HUES64 (cell line): ENCODE results near the gene LNX2.

Experiments
- H3K27ac ChIP-seq: 2 replicates; pipeline ENCODE4 v1.7.0; 2013; ENCODE audit warnings: low read depth, low read length, inconsistent platforms
- H3K27me3 ChIP-seq: 2 replicates; pipeline ENCODE4 v1.6.1; 2013; ENCODE audit warnings: mild to moderate bottlenecking, low read length; ENCODE audit not compliant: insufficient read depth
- H3K36me3 ChIP-seq: 2 replicates; pipeline ENCODE4 v1.6.1; 2013; ENCODE audit warnings: mild to moderate bottlenecking, low read length; ENCODE audit not compliant: insufficient read depth
- H3K4me1 ChIP-seq: 2 replicates; pipeline ENCODE4 v1.6.1; 2013; ENCODE audit warnings: mild to moderate bottlenecking, low read length, moderate library complexity; ENCODE audit not compliant: insufficient read depth
- H3K4me3 ChIP-seq: 2 replicates; pipeline ENCODE4 v1.5.1; 2013; ENCODE audit warnings: mild to moderate bottlenecking, low read length, moderate library complexity
- H3K9ac ChIP-seq: 2 replicates; pipeline ENCODE4 v1.6.1; 2013; ENCODE audit warnings: mild to moderate bottlenecking, low read depth, low read length
- H3K9me3 ChIP-seq: 2 replicates; pipeline ENCODE4 v1.6.1; 2013; ENCODE audit warnings: low read depth, low read length; ENCODE audit not compliant: insufficient read depth
- WGBS: fragments of 150-250, 120-280 bp; methylation state at CpG from one replicate; pipeline ENCODE4 v1.1.7; 2013; ENCODE audit warnings: missing lambda C conversion rate; 5-methylcytosine and 5-hydroxymethylcytosine counted together

LNX2 gene

GRCh38 chr13:27657724-27658123, 37.4 kb upstream of the LNX2 start:
- Histone ChIP-seq H3K27me3 (no peaks in the 10 kb centered on the region), H3K36me3 (0 out of 2 replicates have a peak, but pooled peaks cover 14% of the 10 kb centered on the region), H3K27ac (no peak overlapping the region), H3K9me3 (no peaks in the 10 kb centered on the region), H3K4me3 (no peak overlapping the region), H3K4me1 (no peaks in the 10 kb centered on the region), H3K9ac (no peak overlapping the region)
- 88% methylated on average over 1 of the region's 2 CpGs for WGBS

- Histone ChIP-seq H3K9ac (no peak overlapping the region), H3K4me3 (no peak overlapping the region), H3K27ac (no peak overlapping the region), H3K4me1 (no peaks in the 10 kb centered on the region), H3K27me3 (no peaks in the 10 kb centered on the region), H3K9me3 (peaks cover 15% of the 10 kb centered on the region), H3K36me3 (peaks cover 40% of the 10 kb centered on the region)
- WGBS = 96% methylated on average over 1 of the region's 1 CpG
Observed at GRCh38 chr13:27654816-27655215, 34.5 kb upstream of the LNX2 start.

GRCh38 chr13:27654059-27654458, 33.7 kb upstream of the LNX2 start:
- Histone ChIP-seq H3K36me3 (peaks cover 47% of the 10 kb centered on the region), H3K9me3 (peaks cover 23% of the 10 kb centered on the region)
- WGBS = 89% methylated on average over 2 of the region's 3 CpGs

GRCh38 chr13:27650312-27650711, 30.0 kb upstream of the LNX2 start:
- 97% methylated on average over 1 of the region's 1 CpG for WGBS
- no peaks in the 10 kb centered on the region for H3K27me3 ChIP-seq
- H3K9me3 ChIP-seq = peaks cover 33% of the 10 kb centered on the region
- H3K4me3 ChIP-seq = no peak overlapping the region
- peaks cover 4% of the 10 kb centered on the region for H3K4me1 ChIP-seq
- H3K27ac ChIP-seq = no peak overlapping the region
- no peak overlapping the region for H3K9ac ChIP-seq
- H3K36me3 ChIP-seq = peaks cover 56% of the 10 kb centered on the region

More at GRCh38 chr13:27654059-27654458, 33.7 kb upstream of the LNX2 start:
- Histone ChIP-seq H3K27ac (no peak overlapping the region), H3K4me1 (no peaks in the 10 kb centered on the region), H3K4me3 (no peak overlapping the region), H3K27me3 (no peaks in the 10 kb centered on the region), H3K9ac (no peak overlapping the region)

- no CpG with 5 or more reads among the region's 1 CpG for WGBS
- Histone ChIP-seq H3K9me3 (peaks cover 13% of the 10 kb centered on the region), H3K4me1 (peaks cover 20% of the 10 kb centered on the region)
Observed at GRCh38 chr13:27644302-27644701, 24.0 kb upstream of the LNX2 start.

GRCh38 chr13:27643334-27644132, 23.2 kb upstream of the LNX2 start:
- H3K4me1 ChIP-seq = peaks cover 20% of the 10 kb centered on the region
- no peaks in the 10 kb centered on the region for H3K27me3 ChIP-seq
- peaks cover 5% of the 10 kb centered on the region; the same call in 1 of the 2 replicates for H3K9me3 ChIP-seq
- H3K4me3 ChIP-seq = no peak overlapping the region
- H3K27ac ChIP-seq = no peak overlapping the region
- 85% methylated on average over 4 of the region's 5 CpGs for WGBS
- peaks cover 11% of the 10 kb centered on the region for H3K36me3 ChIP-seq
- no peak overlapping the region for H3K9ac ChIP-seq

More at GRCh38 chr13:27644302-27644701, 24.0 kb upstream of the LNX2 start:
- Histone ChIP-seq H3K36me3 (peaks cover 18% of the 10 kb centered on the region), H3K9ac (no peak overlapping the region), H3K4me3 (no peak overlapping the region), H3K27me3 (no peaks in the 10 kb centered on the region), H3K27ac (no peak overlapping the region)

- H3K9ac ChIP-seq = no peak overlapping the region
- H3K9me3 ChIP-seq = no peaks in the 10 kb centered on the region
- no peaks in the 10 kb centered on the region for H3K36me3 ChIP-seq
- H3K4me1 ChIP-seq = peaks cover 20% of the 10 kb centered on the region
- no peak overlapping the region for H3K27ac ChIP-seq
- WGBS = 89% methylated on average over 4 of the region's 4 CpGs
- no peaks in the 10 kb centered on the region for H3K27me3 ChIP-seq
- H3K4me3 ChIP-seq = no peak overlapping the region
Observed at GRCh38 chr13:27641711-27642502, 21.6 kb upstream of the LNX2 start.

- Histone ChIP-seq H3K27me3 (no peaks in the 10 kb centered on the region), H3K27ac (no peak overlapping the region), H3K4me1 (peaks cover 5% of the 10 kb centered on the region; the same call in 1 of the 2 replicates), H3K9me3 (no peaks in the 10 kb centered on the region), H3K36me3 (peaks cover 11% of the 10 kb centered on the region; the same call in 1 of the 2 replicates), H3K9ac (no peak overlapping the region), H3K4me3 (no peak overlapping the region)
Observed at GRCh38 chr13:27639186-27639585, 18.9 kb upstream of the LNX2 start.

- Histone ChIP-seq H3K4me3 (no peak overlapping the region), H3K27me3 (no peaks in the 10 kb centered on the region), H3K4me1 (no peaks in the 10 kb centered on the region), H3K27ac (no peak overlapping the region), H3K9me3 (no peaks in the 10 kb centered on the region), H3K36me3 (peaks cover 16% of the 10 kb centered on the region), H3K9ac (no peak overlapping the region)
- 86% methylated on average over 2 of the region's 2 CpGs for WGBS
Observed at GRCh38 chr13:27638521-27638920, 18.2 kb upstream of the LNX2 start.

- H3K9ac ChIP-seq = no peak overlapping the region
- H3K4me3 ChIP-seq = no peak overlapping the region
- WGBS = 86% methylated on average over 1 of the region's 1 CpG
- no peaks in the 10 kb centered on the region for H3K4me1 ChIP-seq
- H3K27me3 ChIP-seq = no peaks in the 10 kb centered on the region
- peaks cover 21% of the 10 kb centered on the region for H3K36me3 ChIP-seq
- no peaks in the 10 kb centered on the region for H3K9me3 ChIP-seq
- no peak overlapping the region for H3K27ac ChIP-seq
Observed at GRCh38 chr13:27638001-27638400, 17.7 kb upstream of the LNX2 start.

- no peaks in the 10 kb centered on the region for H3K27me3 ChIP-seq
- no peaks in the 10 kb centered on the region for H3K9me3 ChIP-seq
- H3K4me1 ChIP-seq = no peaks in the 10 kb centered on the region
- H3K9ac ChIP-seq = no peak overlapping the region
- H3K36me3 ChIP-seq = peaks cover 27% of the 10 kb centered on the region
- no peak overlapping the region for H3K4me3 ChIP-seq
- H3K27ac ChIP-seq = no peak overlapping the region
- no CpG with 5 or more reads among the region's 1 CpG for WGBS
Observed at GRCh38 chr13:27637289-27637626, 16.9 kb upstream of the LNX2 start.
